OCI-LY7 (cell line): ENCODE data around the gene MMP24OS. TPM values are rescaled to one million over a fixed set of nuclear protein-coding genes. Genes with fewer than 3 reads are reported as not detected.

Experiments
- BruUV-seq: library from RNA; stranded (reverse); fragments of 400-500 nt; replicated peaks from 2 replicates; lab custom pipeline; 2021; lab: Mats Ljungman, UMichigan
- CTCF ChIA-PET: fragments of 300-600 bp; sonication (Branson Sonifier 250); formaldehyde crosslinking; loops from one replicate; lab custom pipeline; 2022; ENCODE audit warnings: antibody characterized with exemption; ENCODE audit not compliant: unreplicated experiment; lab: Charles Lee
- POLR2A ChIA-PET: fragments of 300-600 bp; sonication (Branson Sonifier 250); formaldehyde crosslinking; loops from one replicate; lab custom pipeline; 2022; ENCODE audit warnings: antibody characterized with exemption; lab: Charles Lee
- DNase-seq: peaks from one replicate; pipeline ENCODE4 v3.0.0-alpha.2; 2015; ENCODE audit warnings: low spot score
- H2AFZ ChIP-seq: fragments of 200-600 bp; sonication (generic), shearing (Covaris generic); 2 replicates; pipeline ENCODE4 v1.6.1; 2014; ENCODE audit warnings: mild to moderate bottlenecking, antibody characterized with exemption, low read length, moderate library complexity
- H3K27ac ChIP-seq: fragments of 200-600 bp; sonication (generic); 2 replicates; pipeline ENCODE4 v1.5.1; 2014; ENCODE audit warnings: mixed run types, low read depth, mild to moderate bottlenecking, moderate library complexity, low read length, inconsistent platforms; ENCODE audit not compliant: poor library complexity, severe bottlenecking
- H3K36me3 ChIP-seq: fragments of 200-600 bp; sonication (generic); 2 replicates; pipeline ENCODE4 v1.6.1; 2014; ENCODE audit warnings: mild to moderate bottlenecking, antibody characterized with exemption, low read length, moderate library complexity, mixed read lengths; ENCODE audit not compliant: insufficient read depth
- H3K4me1 ChIP-seq: fragments of 200-600 bp; sonication (generic); 2 replicates; pipeline ENCODE4 v1.5.1; 2014; ENCODE audit warnings: mild to moderate bottlenecking, low read length; ENCODE audit not compliant: insufficient read depth, poor library complexity, severe bottlenecking
- H3K4me2 ChIP-seq: fragments of 200-600 bp; sonication (generic); 2 replicates; pipeline ENCODE4 v1.6.1; 2014; ENCODE audit warnings: mild to moderate bottlenecking, low read length
- H3K4me3 ChIP-seq: fragments of 200-600 bp; sonication (generic); 2 replicates; pipeline ENCODE4 v1.5.1; 2014; ENCODE audit warnings: mild to moderate bottlenecking, low read depth, low read length; ENCODE audit not compliant: poor library complexity, severe bottlenecking
- H3K79me2 ChIP-seq: fragments of 200-600 bp; sonication (generic); 2 replicates; pipeline ENCODE4 v1.6.1; 2016; ENCODE audit warnings: low read depth, mild to moderate bottlenecking, low read length, moderate library complexity, mixed read lengths; ENCODE audit not compliant: insufficient read depth
- H3K9me2 ChIP-seq: fragments of 200-600 bp; sonication (generic); 2 replicates; pipeline ENCODE4 v1.6.1; 2016; ENCODE audit warnings: mild to moderate bottlenecking, low read length, mixed read lengths; ENCODE audit not compliant: insufficient read depth
- H3K9me3 ChIP-seq: fragments of 200-600 bp; sonication (generic); 2 replicates; pipeline ENCODE4 v1.6.1; 2014; ENCODE audit warnings: mild to moderate bottlenecking, mixed run types, low read length, mixed read lengths
- H4K20me1 ChIP-seq: fragments of 200-600 bp; sonication (generic); 2 replicates; pipeline ENCODE4 v1.6.1; 2014; ENCODE audit warnings: mild to moderate bottlenecking, antibody characterized with exemption, low read length, moderate library complexity, mixed read lengths; ENCODE audit not compliant: insufficient read depth
- EZH2phosphoT487 ChIP-seq: fragments of 200-600 bp; sonication (generic); IDR thresholded peaks from 2 replicates; pipeline ENCODE4 v1.6.1; 2018; ENCODE audit warnings: low read depth, borderline replicate concordance, mild to moderate bottlenecking, mixed run types, antibody characterized with exemption, low read length, moderate library complexity, mixed read lengths
- intact Hi-C: fragments of 100-400 bp; cut with micrococcal nuclease; formaldehyde crosslinking; loops from one replicate; pipeline ENCODE4 v1.10.0; 2022; ENCODE audit not compliant: unreplicated experiment
- total RNA-seq, 2 experiments: library from RNA; depleted of rRNA in 1 of 2; stranded (reverse); fragments of >200 nt in 1 of 2; shearing (Covaris generic) in 1 of 2; gene quantifications; 2 replicates each; pipeline ENCODE4 v1.2.3, GENCODE V29; 2014 to 2022
- TF ChIP-seq, protein P1 (sequence below): fragments of 200-600 bp; sonication (generic); conservative IDR thresholded peaks from 2 replicates; pipeline ENCODE4 v1.5.1; 2014; ENCODE audit warnings: mild to moderate bottlenecking, antibody characterized with exemption, low read length, moderate library complexity, mixed read lengths

Gene MMP24OS
- total RNA-seq, 2 experiments from 2014 or later, result 14.8 to 44.6 TPM

DNA sequence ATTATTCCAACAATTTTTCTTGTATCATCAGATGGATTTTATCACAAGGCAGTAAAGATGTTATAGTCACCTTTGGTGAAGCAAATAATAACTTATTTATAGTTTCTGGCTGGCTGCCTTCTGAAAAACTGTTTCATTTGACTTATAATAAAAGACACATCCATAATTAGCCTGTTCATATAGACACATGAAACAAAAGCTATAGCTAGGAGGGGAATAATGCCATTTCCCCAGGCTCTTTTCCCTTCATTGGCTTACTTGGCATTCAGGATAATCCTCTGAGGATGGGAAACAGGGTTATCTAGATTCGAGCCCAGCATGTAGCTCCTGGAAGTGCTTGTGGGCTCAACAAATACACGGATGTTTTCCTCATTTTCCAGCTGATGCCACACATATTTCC is 33.9 kb downstream of the MMP24OS start:
- ChIA-PET POLR2A (interaction anchor here (0.7 kb wide), 1 partner anchor 842 kb away, joined by 3 read pairs; no protein-coding TSS in a partner anchor), CTCF (no interaction called here)
- no peaks in the 10 kb centered on the region for H3K9me3 ChIP-seq
- no peak overlapping the region for H3K27ac ChIP-seq
- no peaks in the 10 kb centered on the region for H3K4me1 ChIP-seq
- BruUV-seq, result no TSS peak
- H3K36me3 ChIP-seq, result no peaks in the 10 kb centered on the region
- DNase-seq, result no peak
- H3K4me2 ChIP-seq, result no peak overlapping the region
- H3K4me3 ChIP-seq, result no peak overlapping the region
- H3K79me2 ChIP-seq, result no peaks in the 10 kb centered on the region
- H2AFZ ChIP-seq, result no peak overlapping the region
- intact Hi-C loops, result no loop called here
- H4K20me1 ChIP-seq, result no peaks in the 10 kb centered on the region
- TF ChIP-seq, protein P1, sequence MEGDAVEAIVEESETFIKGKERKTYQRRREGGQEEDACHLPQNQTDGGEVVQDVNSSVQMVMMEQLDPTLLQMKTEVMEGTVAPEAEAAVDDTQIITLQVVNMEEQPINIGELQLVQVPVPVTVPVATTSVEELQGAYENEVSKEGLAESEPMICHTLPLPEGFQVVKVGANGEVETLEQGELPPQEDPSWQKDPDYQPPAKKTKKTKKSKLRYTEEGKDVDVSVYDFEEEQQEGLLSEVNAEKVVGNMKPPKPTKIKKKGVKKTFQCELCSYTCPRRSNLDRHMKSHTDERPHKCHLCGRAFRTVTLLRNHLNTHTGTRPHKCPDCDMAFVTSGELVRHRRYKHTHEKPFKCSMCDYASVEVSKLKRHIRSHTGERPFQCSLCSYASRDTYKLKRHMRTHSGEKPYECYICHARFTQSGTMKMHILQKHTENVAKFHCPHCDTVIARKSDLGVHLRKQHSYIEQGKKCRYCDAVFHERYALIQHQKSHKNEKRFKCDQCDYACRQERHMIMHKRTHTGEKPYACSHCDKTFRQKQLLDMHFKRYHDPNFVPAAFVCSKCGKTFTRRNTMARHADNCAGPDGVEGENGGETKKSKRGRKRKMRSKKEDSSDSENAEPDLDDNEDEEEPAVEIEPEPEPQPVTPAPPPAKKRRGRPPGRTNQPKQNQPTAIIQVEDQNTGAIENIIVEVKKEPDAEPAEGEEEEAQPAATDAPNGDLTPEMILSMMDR, result no peak
- no peak for TF ChIP-seq EZH2phosphoT487
- H3K9me2 ChIP-seq, result no peaks in the 10 kb centered on the region

DNA sequence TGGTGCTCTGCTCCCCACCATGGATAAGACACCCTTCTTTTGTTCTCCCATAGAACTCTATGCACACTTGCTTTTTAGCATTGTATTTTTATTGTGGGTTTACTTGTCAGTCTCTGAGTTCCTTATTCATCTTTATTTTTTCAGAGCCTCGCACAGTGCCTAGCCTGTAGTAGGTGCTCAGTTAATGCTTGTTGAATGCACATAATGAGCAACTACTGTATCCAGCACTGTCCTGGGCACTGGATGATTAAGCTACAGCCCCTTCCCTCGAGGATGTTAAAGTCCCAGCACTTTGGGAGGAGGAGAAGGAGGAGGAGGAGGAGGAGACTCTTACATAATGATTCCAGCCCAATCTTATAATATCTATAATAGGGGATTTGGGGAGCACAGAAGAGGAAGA is 34.6 kb downstream of the MMP24OS start:
- H3K79me2 ChIP-seq, result no peaks in the 10 kb centered on the region
- no peaks in the 10 kb centered on the region for H4K20me1 ChIP-seq
- no peaks in the 10 kb centered on the region for H3K36me3 ChIP-seq
- ChIA-PET POLR2A (no interaction called here), CTCF (no interaction called here)
- no TSS peak for BruUV-seq
- H3K9me3 ChIP-seq, result no peaks in the 10 kb centered on the region
- H3K9me2 ChIP-seq, result no peaks in the 10 kb centered on the region
- H3K4me2 ChIP-seq, result no peak overlapping the region
- H2AFZ ChIP-seq, result no peak overlapping the region
- intact Hi-C loops, result no loop called here
- no peak overlapping the region for H3K4me3 ChIP-seq
- no peak for TF ChIP-seq EZH2phosphoT487
- TF ChIP-seq, protein P1, result no peak
- no peaks in the 10 kb centered on the region for H3K4me1 ChIP-seq
- no peak overlapping the region for H3K27ac ChIP-seq
- no peak for DNase-seq

- BruUV-seq, result no TSS peak
- H3K79me2 ChIP-seq, result no peaks in the 10 kb centered on the region
- no peaks in the 10 kb centered on the region for H4K20me1 ChIP-seq
- DNase-seq, result no peak
- H3K9me3 ChIP-seq, result no peaks in the 10 kb centered on the region
- H3K27ac ChIP-seq, result no peak overlapping the region
- H3K36me3 ChIP-seq, result no peaks in the 10 kb centered on the region
- CTCF ChIA-PET, result no interaction called here
- no peak overlapping the region for H2AFZ ChIP-seq
- no peak overlapping the region for H3K4me2 ChIP-seq
- TF ChIP-seq, protein P1, result no peak
- TF ChIP-seq EZH2phosphoT487, result no peak
- POLR2A ChIA-PET, result no interaction called here
- H3K9me2 ChIP-seq, result no peaks in the 10 kb centered on the region
- intact Hi-C loops, result no loop called here
- H3K4me3 ChIP-seq, result no peak overlapping the region
- H3K4me1 ChIP-seq, result no peaks in the 10 kb centered on the region
These were observed 37.1 kb downstream of the MMP24OS start for GRCh38 chr20:35240811-35241293.
